HAP-1 (cell line): ENCODE data around the gene MDH2.
"Not testable (repeated sequence)": the region's sequence is repeated elsewhere in the genome, so short reads cannot be mapped to it uniquely, and the experiment has no call there.

Source experiments
- DNase-seq, 2 experiments: peaks; one replicate each; pipeline ENCODE4 v3.0.0-alpha.2; 2016 to 2020; ENCODE audit warnings: low spot score in 2 of 2
- H3K27me3 ChIP-seq: fragments of 250-450 bp; sonication (Bioruptor Pico); 2 replicates; pipeline ENCODE4 v1.5.1; 2020; ENCODE audit warnings: low read depth, mild to moderate bottlenecking, moderate library complexity
- H3K36me3 ChIP-seq: fragments of 250-450 bp; sonication (Bioruptor Pico); replicated peaks from 2 replicates; pipeline ENCODE4 v1.5.1; 2020; ENCODE audit warnings: mild to moderate bottlenecking
- H3K4me1 ChIP-seq: fragments of 250-450 bp; sonication (Bioruptor Pico); 2 replicates; pipeline ENCODE4 v1.5.1; 2020; ENCODE audit warnings: mild to moderate bottlenecking
- H3K4me3 ChIP-seq: fragments of 250-450 bp; sonication (Bioruptor Pico); 2 replicates; pipeline ENCODE4 v1.5.1; 2020; ENCODE audit warnings: mild to moderate bottlenecking, moderate library complexity
- H3K9me3 ChIP-seq: fragments of 250-450 bp; sonication (Bioruptor Pico); 2 replicates; pipeline ENCODE4 v1.5.1; 2020; ENCODE audit warnings: mild to moderate bottlenecking, moderate library complexity
- in situ Hi-C: fragments of 300-500 bp; cut with MboI; formaldehyde crosslinking; loops from 3 replicates; pipeline ENCODE4 v1.14.3; 2020; ENCODE audit warnings: low sequenced_read_pairs, inconsistent platforms, mixed read lengths

Gene MDH2

DNA sequence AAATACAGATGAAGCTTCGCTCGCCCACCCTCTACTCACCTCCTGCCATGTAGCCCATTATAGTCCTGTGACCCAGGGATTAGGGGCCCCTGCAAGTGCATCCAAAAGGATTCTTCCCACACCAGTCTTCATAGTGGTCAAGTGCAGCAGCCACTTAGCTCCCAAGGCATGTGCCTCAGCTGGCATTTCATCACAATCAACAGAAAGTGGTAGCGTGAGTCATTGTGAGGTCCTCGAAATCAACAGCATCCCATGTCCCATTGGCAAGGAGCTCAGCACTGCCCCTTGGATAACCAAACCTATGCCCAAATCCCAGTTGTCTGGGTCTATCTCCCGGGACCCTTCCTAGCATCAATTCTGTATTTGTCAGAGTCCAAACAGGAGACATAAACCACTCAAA lies 45.6 kb downstream of the MDH2 start:
- H3K9me3 ChIP-seq, H3K4me1 ChIP-seq, in situ Hi-C loops: not testable (repeated sequence)

GRCh38 chr7:76094326-76094725 lies 46.4 kb downstream of the MDH2 start:
- in situ Hi-C loops, H3K4me1 ChIP-seq, H3K4me3 ChIP-seq, H3K36me3 ChIP-seq, DNase-seq, H3K9me3 ChIP-seq: not testable (repeated sequence)
- H3K27me3 ChIP-seq, result peaks cover 20% of the 10 kb centered on the region

More for the DNA sequence above, 45.6 kb downstream of the MDH2 start:
- DNase-seq, H3K36me3 ChIP-seq, H3K4me3 ChIP-seq: not testable (repeated sequence)
- H3K27me3 ChIP-seq, result peaks cover 20% of the 10 kb centered on the region

- H3K36me3 ChIP-seq, result no peaks in the 10 kb centered on the region
- no peak for DNase-seq
- in situ Hi-C loops, result no loop called here
- H3K4me3 ChIP-seq, result no peak overlapping the region
- H3K9me3 ChIP-seq, result no peaks in the 10 kb centered on the region
- no peaks in the 10 kb centered on the region for H3K4me1 ChIP-seq
- peaks cover 20% of the 10 kb centered on the region for H3K27me3 ChIP-seq
These were observed 48.0 kb downstream of the MDH2 start for GRCh38 chr7:76095908-76096307.

GRCh38 chr7:76101693-76102437 lies 54.0 kb downstream of the MDH2 start:
- H3K36me3 ChIP-seq, H3K4me3 ChIP-seq, in situ Hi-C loops, H3K4me1 ChIP-seq, H3K9me3 ChIP-seq, DNase-seq: not testable (repeated sequence)
- peaks cover 17% of the 10 kb centered on the region for H3K27me3 ChIP-seq

DNA sequence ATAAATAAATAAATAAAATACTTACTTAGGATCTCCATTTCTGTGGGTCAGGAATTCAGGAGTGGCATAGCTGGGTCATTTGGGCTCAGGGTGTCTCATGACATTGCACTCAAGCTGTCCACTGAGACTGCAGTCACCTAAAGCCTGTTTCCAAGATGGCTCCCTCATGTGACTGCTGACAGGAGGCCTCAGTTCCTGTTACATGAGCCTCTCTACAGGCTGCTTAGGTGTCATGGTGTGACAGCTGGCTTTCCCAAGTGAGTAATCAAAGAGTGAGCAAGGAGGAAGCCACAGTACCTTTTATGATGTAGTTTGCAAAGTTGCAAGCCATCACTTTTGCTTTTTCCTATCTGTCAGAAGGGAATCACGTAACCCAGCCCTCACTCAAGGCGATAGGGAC lies 55.9 kb downstream of the MDH2 start:
- H3K4me1 ChIP-seq, H3K36me3 ChIP-seq, H3K4me3 ChIP-seq, H3K9me3 ChIP-seq, DNase-seq, H3K27me3 ChIP-seq, in situ Hi-C loops: not testable (repeated sequence)

DNA sequence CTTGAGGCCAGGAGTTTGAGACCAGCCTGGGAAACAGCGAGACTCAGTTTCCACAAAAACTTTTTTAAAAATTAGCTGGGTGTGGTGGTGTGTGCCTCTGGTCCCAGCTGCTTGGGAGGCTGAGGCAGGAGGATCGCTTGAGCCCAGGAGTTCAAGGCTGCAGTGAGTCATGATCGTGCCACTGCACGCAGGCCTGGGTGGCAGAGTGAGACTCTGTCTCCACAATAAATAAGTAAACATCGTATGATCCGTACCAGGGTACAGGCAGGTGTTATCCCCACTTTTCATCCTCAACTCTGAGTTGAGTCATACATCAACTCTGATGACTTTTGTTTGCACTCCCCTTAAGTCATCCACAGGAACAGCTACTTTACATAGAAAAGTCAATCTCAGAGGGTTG lies 58.2 kb downstream of the MDH2 start:
- DNase-seq, H3K27me3 ChIP-seq, H3K4me3 ChIP-seq, H3K4me1 ChIP-seq, in situ Hi-C loops, H3K9me3 ChIP-seq, H3K36me3 ChIP-seq: not testable (repeated sequence)

GRCh38 chr7:76106893-76107292 lies 59.0 kb downstream of the MDH2 start:
- Histone ChIP-seq H3K36me3 (no peaks in the 10 kb centered on the region), H3K4me3 (no peak overlapping the region), H3K4me1 (no peaks in the 10 kb centered on the region), H3K9me3 (no peaks in the 10 kb centered on the region), H3K27me3 (no peaks in the 10 kb centered on the region)
- in situ Hi-C loops, result no loop called here
- DNase-seq, result no peak

- in situ Hi-C loops, result no loop called here
- H3K4me1 ChIP-seq, result no peaks in the 10 kb centered on the region
- H3K9me3 ChIP-seq, result no peaks in the 10 kb centered on the region
- H3K4me3 ChIP-seq, result no peak overlapping the region
- DNase-seq, result no peak
- no peaks in the 10 kb centered on the region for H3K27me3 ChIP-seq
- no peaks in the 10 kb centered on the region for H3K36me3 ChIP-seq
These were observed 60.8 kb downstream of the MDH2 start for GRCh38 chr7:76108540-76109233.

GRCh38 chr7:76113042-76113630 lies 65.2 kb downstream of the MDH2 start:
- H3K27me3 ChIP-seq, H3K36me3 ChIP-seq, H3K9me3 ChIP-seq, H3K4me3 ChIP-seq, in situ Hi-C loops, DNase-seq, H3K4me1 ChIP-seq: not testable (repeated sequence)

DNA sequence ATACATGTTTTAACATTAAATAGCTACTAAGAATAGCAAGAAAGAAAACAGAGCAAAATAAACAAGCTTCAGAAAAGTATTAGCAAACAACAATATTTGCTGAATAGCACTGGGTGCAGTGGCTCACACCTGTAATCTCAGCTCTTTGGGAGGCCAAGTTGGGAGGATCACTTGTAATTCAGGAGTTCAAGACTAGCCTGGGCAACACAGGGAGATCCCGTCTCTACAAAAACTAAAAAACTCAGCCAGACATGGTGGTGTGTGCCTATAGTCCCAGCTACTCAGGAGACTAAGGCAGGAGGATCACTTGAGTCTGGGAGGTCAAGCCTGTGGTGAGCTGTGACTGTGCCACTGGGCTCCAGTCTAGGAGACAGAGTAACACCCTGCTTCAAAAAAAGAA lies 66.8 kb downstream of the MDH2 start:
- H3K4me3 ChIP-seq, in situ Hi-C loops, H3K36me3 ChIP-seq, H3K9me3 ChIP-seq, H3K27me3 ChIP-seq, DNase-seq, H3K4me1 ChIP-seq: not testable (repeated sequence)
